ENCODE results near the gene PDE8A.

The PDE8A gene

GRCh38 chr15:85013785-85014184 lies 32.1 kb downstream of the PDE8A start:
- DNase-seq (ENCODE audit: low spot score), result no peak

DNA sequence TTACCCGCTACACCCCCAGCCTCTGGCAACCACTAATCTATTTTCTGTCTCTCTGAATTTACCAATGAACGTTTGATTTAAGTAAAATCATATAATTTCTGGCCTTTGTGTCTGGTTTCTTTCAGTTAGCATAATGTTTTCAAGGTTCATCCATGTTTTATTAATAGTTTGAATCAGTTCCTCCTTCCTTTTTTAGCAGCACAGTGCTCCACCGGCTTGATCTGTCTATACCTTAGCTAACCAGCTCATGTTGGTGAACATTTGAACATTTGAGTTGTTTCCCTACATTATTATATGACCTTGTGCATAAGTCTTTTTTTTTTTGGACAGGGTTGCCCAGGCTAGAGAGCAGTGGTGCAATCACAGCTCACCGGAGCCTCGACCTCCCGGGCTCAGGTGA lies 33.3 kb downstream of the PDE8A start:
- TF ChIP-seq, protein P1, sequence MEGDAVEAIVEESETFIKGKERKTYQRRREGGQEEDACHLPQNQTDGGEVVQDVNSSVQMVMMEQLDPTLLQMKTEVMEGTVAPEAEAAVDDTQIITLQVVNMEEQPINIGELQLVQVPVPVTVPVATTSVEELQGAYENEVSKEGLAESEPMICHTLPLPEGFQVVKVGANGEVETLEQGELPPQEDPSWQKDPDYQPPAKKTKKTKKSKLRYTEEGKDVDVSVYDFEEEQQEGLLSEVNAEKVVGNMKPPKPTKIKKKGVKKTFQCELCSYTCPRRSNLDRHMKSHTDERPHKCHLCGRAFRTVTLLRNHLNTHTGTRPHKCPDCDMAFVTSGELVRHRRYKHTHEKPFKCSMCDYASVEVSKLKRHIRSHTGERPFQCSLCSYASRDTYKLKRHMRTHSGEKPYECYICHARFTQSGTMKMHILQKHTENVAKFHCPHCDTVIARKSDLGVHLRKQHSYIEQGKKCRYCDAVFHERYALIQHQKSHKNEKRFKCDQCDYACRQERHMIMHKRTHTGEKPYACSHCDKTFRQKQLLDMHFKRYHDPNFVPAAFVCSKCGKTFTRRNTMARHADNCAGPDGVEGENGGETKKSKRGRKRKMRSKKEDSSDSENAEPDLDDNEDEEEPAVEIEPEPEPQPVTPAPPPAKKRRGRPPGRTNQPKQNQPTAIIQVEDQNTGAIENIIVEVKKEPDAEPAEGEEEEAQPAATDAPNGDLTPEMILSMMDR (IDR thresholded peaks at IDR 0.05; ENCODE audit: extremely low read depth, missing control alignments), result no peak
- no peak for DNase-seq (ENCODE audit: low spot score)

More at GRCh38 chr15:85013785-85014184, 32.1 kb downstream of the PDE8A start:
- TF ChIP-seq, protein P1 (IDR thresholded peaks at IDR 0.05; ENCODE audit: extremely low read depth, missing control alignments), result no peak

DNA sequence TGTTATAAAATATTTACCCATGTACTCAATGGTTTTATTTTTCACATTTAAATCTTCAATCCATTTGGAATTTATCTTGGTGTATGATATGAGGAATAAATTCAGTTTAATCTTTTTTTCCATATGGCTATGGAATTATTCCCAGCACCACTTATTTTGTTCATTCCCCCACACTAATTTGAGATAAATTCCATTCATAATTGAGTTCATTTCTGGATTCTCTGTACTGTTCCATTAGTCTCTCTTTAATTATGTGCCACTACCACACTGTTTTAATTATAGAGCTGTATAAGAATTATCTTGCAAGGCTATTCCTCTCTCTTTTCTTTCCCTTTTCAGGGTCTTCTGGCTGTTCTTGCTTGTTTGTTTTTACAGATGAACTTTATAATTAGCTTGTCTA lies 34.6 kb downstream of the PDE8A start:
- DNase-seq (ENCODE audit: low spot score), result no peak
- TF ChIP-seq, protein P1 (IDR thresholded peaks at IDR 0.05; ENCODE audit: extremely low read depth, missing control alignments), result no peak

- TF ChIP-seq, protein P1 (IDR thresholded peaks at IDR 0.05; ENCODE audit: extremely low read depth, missing control alignments), result no peak
- no peak for DNase-seq (ENCODE audit: low spot score)
Observed at GRCh38 chr15:85019815-85020590, 38.3 kb downstream of the PDE8A start.

- DNase-seq (ENCODE audit: low spot score), result no peak
- TF ChIP-seq, protein P1 (IDR thresholded peaks at IDR 0.05; ENCODE audit: extremely low read depth, missing control alignments), result no peak
Observed at GRCh38 chr15:85021409-85021808, 39.8 kb downstream of the PDE8A start.

GRCh38 chr15:85022860-85023403 lies 41.3 kb downstream of the PDE8A start:
- DNase-seq (ENCODE audit: low spot score), result no peak
- TF ChIP-seq, protein P1 (IDR thresholded peaks at IDR 0.05; ENCODE audit: extremely low read depth, missing control alignments), result no peak

- TF ChIP-seq, protein P1 (IDR thresholded peaks at IDR 0.05; ENCODE audit: extremely low read depth, missing control alignments), result no peak
- DNase-seq (ENCODE audit: low spot score), result no peak
Observed at GRCh38 chr15:85024003-85024402, 42.3 kb downstream of the PDE8A start.

Data from GM20000 (cell line).